ENCODE results near the gene SUPT4H1.

The SUPT4H1 gene

GRCh38 chr17:58337600-58338453 is 14.2 kb downstream of the SUPT4H1 start:
- TF ChIP-seq CTCF (IDR thresholded peaks at IDR 0.05; ENCODE audit: low read depth, low read length) = no peak
- no peak overlapping the region for H3K4me3 ChIP-seq (ENCODE audit: low read depth, low read length)
- in situ Hi-C loops (cut with HindIII; ENCODE audit: low sequenced_read_pairs) = no loop called here
- peak; percentile 89 for DNase-seq (ENCODE audit: low read depth, low spot score)

- in situ Hi-C loops (cut with HindIII; ENCODE audit: low sequenced_read_pairs) = no loop called here
- DNase-seq (ENCODE audit: low read depth, low spot score) = no peak
- no peak overlapping the region for H3K4me3 ChIP-seq (ENCODE audit: low read depth, low read length)
- no peak for TF ChIP-seq CTCF (IDR thresholded peaks at IDR 0.05; ENCODE audit: low read depth, low read length)
Measured at GRCh38 chr17:58337210-58337599, 14.8 kb downstream of the SUPT4H1 start.

GRCh38 chr17:58336456-58337209 is 15.4 kb downstream of the SUPT4H1 start:
- in situ Hi-C loops (cut with HindIII; ENCODE audit: low sequenced_read_pairs) = no loop called here
- no peak overlapping the region for H3K4me3 ChIP-seq (ENCODE audit: low read depth, low read length)
- no peak for TF ChIP-seq CTCF (IDR thresholded peaks at IDR 0.05; ENCODE audit: low read depth, low read length)
- DNase-seq (ENCODE audit: low read depth, low spot score) = no peak

- no peak for DNase-seq (ENCODE audit: low read depth, low spot score)
- no peak for TF ChIP-seq CTCF (IDR thresholded peaks at IDR 0.05; ENCODE audit: low read depth, low read length)
- no peak overlapping the region for H3K4me3 ChIP-seq (ENCODE audit: low read depth, low read length)
- in situ Hi-C loops (cut with HindIII; ENCODE audit: low sequenced_read_pairs) = no loop called here
Measured at GRCh38 chr17:58335779-58336455, 16.1 kb downstream of the SUPT4H1 start.

- no peak for DNase-seq (ENCODE audit: low read depth, low spot score)
- in situ Hi-C loops (cut with HindIII; ENCODE audit: low sequenced_read_pairs) = no loop called here
- TF ChIP-seq CTCF (IDR thresholded peaks at IDR 0.05; ENCODE audit: low read depth, low read length) = no peak
- H3K4me3 ChIP-seq (ENCODE audit: low read depth, low read length) = no peak overlapping the region
Measured at GRCh38 chr17:58335061-58335731, 16.8 kb downstream of the SUPT4H1 start.

GRCh38 chr17:58334661-58335060 is 17.3 kb downstream of the SUPT4H1 start:
- TF ChIP-seq CTCF (IDR thresholded peaks at IDR 0.05; ENCODE audit: low read depth, low read length) = no peak
- H3K4me3 ChIP-seq (ENCODE audit: low read depth, low read length) = no peak overlapping the region
- in situ Hi-C loops (cut with HindIII; ENCODE audit: low sequenced_read_pairs) = no loop called here
- DNase-seq (ENCODE audit: low read depth, low spot score) = no peak
